HK-2 (cell line): ENCODE data around the gene C2orf15.
"Not testable (repeated sequence)": the region's sequence is repeated elsewhere in the genome, so short reads cannot be mapped to it uniquely, and the experiment has no call there.

Source experiments
- DNase-seq: peaks from one replicate; pipeline ENCODE4 v3.0.0-alpha.2; 2018; ENCODE audit not compliant: unreplicated experiment

The C2orf15 gene

GRCh38 chr2:99141110-99142108 is at the start of gene C2orf15:
TSS of gene C2orf15 (plus strand) at chr2:99141707. CDS start at chr2:99150559, 8,852 bp downstream.
- peak; percentile 97 for DNase-seq

- DNase-seq: no peak
These were observed 44.8 kb upstream of the C2orf15 start for GRCh38 chr2:99096728-99097127.

GRCh38 chr2:99101697-99102096 is 39.8 kb upstream of the C2orf15 start:
- DNase-seq: no peak

- DNase-seq: no peak
These were observed 37.5 kb upstream of the C2orf15 start for GRCh38 chr2:99104006-99104405.

- no peak for DNase-seq
These were observed 34.6 kb upstream of the C2orf15 start for GRCh38 chr2:99106913-99107312.

GRCh38 chr2:99111236-99111635 is 30.3 kb upstream of the C2orf15 start:
- DNase-seq: no peak

GRCh38 chr2:99111945-99112344 is 29.6 kb upstream of the C2orf15 start:
- DNase-seq: no peak

GRCh38 chr2:99112617-99113016 is 28.9 kb upstream of the C2orf15 start:
- no peak for DNase-seq

GRCh38 chr2:99127981-99128380 is 13.5 kb upstream of the C2orf15 start:
- DNase-seq: no peak

- DNase-seq: not testable (repeated sequence)
These were observed 6.4 kb upstream of the C2orf15 start for GRCh38 chr2:99135044-99135556.

- peak; percentile 27 for DNase-seq
These were observed 2.5 kb upstream of the C2orf15 start for GRCh38 chr2:99139003-99139402.

GRCh38 chr2:99140056-99140859 is 1.2 kb upstream of the C2orf15 start:
- no peak for DNase-seq

GRCh38 chr2:99140860-99141109 is 722 bp upstream of the C2orf15 start:
- DNase-seq: no peak

- DNase-seq: no peak
These were observed 9.2 kb downstream of the C2orf15 start for GRCh38 chr2:99150706-99151105.

- no peak for DNase-seq
These were observed 10.8 kb downstream of the C2orf15 start for GRCh38 chr2:99152199-99152895.

- DNase-seq: no peak
These were observed 12.6 kb downstream of the C2orf15 start for GRCh38 chr2:99153921-99154604.

GRCh38 chr2:99154643-99155536 is 13.4 kb downstream of the C2orf15 start, which contains the start of the genes LIPT1 and TSGA10:
TSS of gene LIPT1 (plus strand) at chr2:99154967. CDS start at chr2:99161958, 6,991 bp downstream.
TSS of gene TSGA10 (minus strand) at chr2:99154942. CDS start at chr2:99109439, 45,503 bp downstream.
- peak; percentile 87 for DNase-seq

- DNase-seq: no peak
These were observed 15.4 kb downstream of the C2orf15 start for GRCh38 chr2:99156891-99157290.

GRCh38 chr2:99158599-99158998 is 17.1 kb downstream of the C2orf15 start:
- no peak for DNase-seq

- DNase-seq: no peak
These were observed 18.1 kb downstream of the C2orf15 start for GRCh38 chr2:99159594-99159993.
